Measurements from ENCODE around the gene TOMM20.

- TF ChIP-seq TAF1 (IDR thresholded peaks at IDR 0.05; ENCODE audit: borderline replicate concordance, insufficient read depth, low read length), result no peak
- TF ChIP-seq SIN3A (IDR thresholded peaks at IDR 0.05; ENCODE audit: borderline replicate concordance, insufficient read depth, low read length), result no peak
- no peak for TF ChIP-seq POLR2AphosphoS5 (IDR thresholded peaks at IDR 0.05; ENCODE audit: low read depth, low read length)
- TF ChIP-seq, protein P1, sequence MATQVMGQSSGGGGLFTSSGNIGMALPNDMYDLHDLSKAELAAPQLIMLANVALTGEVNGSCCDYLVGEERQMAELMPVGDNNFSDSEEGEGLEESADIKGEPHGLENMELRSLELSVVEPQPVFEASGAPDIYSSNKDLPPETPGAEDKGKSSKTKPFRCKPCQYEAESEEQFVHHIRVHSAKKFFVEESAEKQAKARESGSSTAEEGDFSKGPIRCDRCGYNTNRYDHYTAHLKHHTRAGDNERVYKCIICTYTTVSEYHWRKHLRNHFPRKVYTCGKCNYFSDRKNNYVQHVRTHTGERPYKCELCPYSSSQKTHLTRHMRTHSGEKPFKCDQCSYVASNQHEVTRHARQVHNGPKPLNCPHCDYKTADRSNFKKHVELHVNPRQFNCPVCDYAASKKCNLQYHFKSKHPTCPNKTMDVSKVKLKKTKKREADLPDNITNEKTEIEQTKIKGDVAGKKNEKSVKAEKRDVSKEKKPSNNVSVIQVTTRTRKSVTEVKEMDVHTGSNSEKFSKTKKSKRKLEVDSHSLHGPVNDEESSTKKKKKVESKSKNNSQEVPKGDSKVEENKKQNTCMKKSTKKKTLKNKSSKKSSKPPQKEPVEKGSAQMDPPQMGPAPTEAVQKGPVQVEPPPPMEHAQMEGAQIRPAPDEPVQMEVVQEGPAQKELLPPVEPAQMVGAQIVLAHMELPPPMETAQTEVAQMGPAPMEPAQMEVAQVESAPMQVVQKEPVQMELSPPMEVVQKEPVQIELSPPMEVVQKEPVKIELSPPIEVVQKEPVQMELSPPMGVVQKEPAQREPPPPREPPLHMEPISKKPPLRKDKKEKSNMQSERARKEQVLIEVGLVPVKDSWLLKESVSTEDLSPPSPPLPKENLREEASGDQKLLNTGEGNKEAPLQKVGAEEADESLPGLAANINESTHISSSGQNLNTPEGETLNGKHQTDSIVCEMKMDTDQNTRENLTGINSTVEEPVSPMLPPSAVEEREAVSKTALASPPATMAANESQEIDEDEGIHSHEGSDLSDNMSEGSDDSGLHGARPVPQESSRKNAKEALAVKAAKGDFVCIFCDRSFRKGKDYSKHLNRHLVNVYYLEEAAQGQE (IDR thresholded peaks at IDR 0.05; ENCODE audit: insufficient read depth in 1 of 2, low read depth in 2 of 2, low read length in 2 of 2), result no peak
- no peak for TF ChIP-seq FOXP2 (optimal IDR thresholded peaks at IDR 0.05; ENCODE audit: borderline replicate concordance, extremely low read depth, extremely low read length, insufficient read depth)
These were observed 38.1 kb downstream of the TOMM20 start for GRCh38 chr1:235090406-235091069.
